Vagina (tissue), 2 donors: Measurements from ENCODE around the gene RIN3. TPM values are rescaled to one million over a fixed set of nuclear protein-coding genes. Genes with fewer than 3 reads are reported as not detected.

Source experiments
- DNase-seq, 2 donors: peaks; one replicate each; pipeline ENCODE4 v3.0.0-alpha.2; 2017; ENCODE audit errors: extremely low spot score in 2 of 2
- H3K27ac ChIP-seq: fragments of 200-600 bp; sonication (generic); one replicate; pipeline ENCODE4 v1.5.1; 2019
- H3K27me3 ChIP-seq: fragments of 200-600 bp; sonication (generic); one replicate; pipeline ENCODE4 v1.5.1; 2019
- H3K36me3 ChIP-seq, 2 donors: fragments of 200-600 bp; sonication (generic); one replicate each; pipeline ENCODE4 v1.5.1; 2017 to 2019
- H3K4me1 ChIP-seq: fragments of 200-600 bp; sonication (generic); one replicate; pipeline ENCODE4 v1.5.1; 2019
- H3K4me3 ChIP-seq, 2 donors: fragments of 200-600 bp; sonication (generic); 1 replicate in 1 of 2; 2 replicates in 1 of 2; pipeline ENCODE4 v1.5.1; 2016 to 2019
- H3K9me3 ChIP-seq: fragments of 200-600 bp; sonication (generic); one replicate; pipeline ENCODE4 v1.5.1; 2019
- POLR2A ChIP-seq, 2 donors: fragments of 450-650 bp; IDR thresholded peaks; one replicate each; pipeline ENCODE4 v1.6.1; 2017; ENCODE audit warnings: antibody characterized with exemption in 2 of 2, mild to moderate bottlenecking in 2 of 2, moderate library complexity in 2 of 2
- POLR2AphosphoS5 ChIP-seq, 2 donors: sonication (generic); formaldehyde crosslinking; IDR thresholded peaks; one replicate each; pipeline ENCODE4 v1.9.0; 2017; ENCODE audit warnings: antibody characterized with exemption in 2 of 2, mild to moderate bottlenecking in 2 of 2, low read depth in 1 of 2; ENCODE audit not compliant: insufficient read depth in 1 of 2
- intact Hi-C: fragments of 100-400 bp; cut with DNase I; formaldehyde crosslinking; loops from one replicate; pipeline ENCODE4 v1.15.1; 2023
- total RNA-seq: library from RNA; depleted of rRNA; stranded (reverse); fragments of >200 nt; gene quantifications from one replicate; pipeline ENCODE4 v1.2.3, GENCODE V29; 2016
- TF ChIP-seq, protein P1 (sequence below), 3 experiments: fragments of 450-650 bp in 2 of 3; fragments of 200-600 bp in 1 of 3; sonication (generic) in 1 of 3; IDR thresholded peaks; one replicate each; pipeline ENCODE4 v1.5.1; 2017 to 2019; ENCODE audit warnings: antibody characterized with exemption in 3 of 3, mild to moderate bottlenecking in 2 of 3, moderate library complexity in 2 of 3

Gene RIN3
- total RNA-seq, 1 donor from 2014 or later = 22.6 TPM

DNA sequence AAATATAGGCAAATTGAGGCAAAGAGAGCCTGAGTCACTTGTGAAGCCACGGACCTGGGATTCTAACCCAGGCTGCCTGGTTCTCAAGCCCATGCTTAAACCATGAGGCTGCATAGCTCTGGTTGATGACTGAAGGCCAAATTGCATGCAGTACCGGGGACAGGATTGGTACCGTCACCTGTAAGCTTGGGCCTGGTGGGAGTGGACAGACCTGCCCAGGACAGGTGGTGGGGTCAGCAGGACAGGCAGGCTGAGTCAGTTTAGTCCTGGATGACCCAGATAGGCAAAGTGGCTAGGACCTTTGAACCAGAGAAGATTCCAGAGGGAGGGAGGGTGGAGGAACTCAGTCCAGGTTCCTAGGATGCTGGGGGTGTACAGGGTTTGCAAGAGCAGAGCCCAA, 25.8 kb downstream of the RIN3 start:
- intact Hi-C loops = no loop called here
- peak overlapping the region; percentile 69 for H3K27ac ChIP-seq

GRCh38 chr14:92539875-92540274, 26.3 kb downstream of the RIN3 start:
- Histone ChIP-seq H3K27me3 (no peaks in the 10 kb centered on the region), H3K27ac (peak overlapping the region; percentile 69), H3K4me3 (no peak overlapping the region), H3K36me3 (no peaks in the 10 kb centered on the region), H3K4me1 (peaks cover 42% of the 10 kb centered on the region), H3K9me3 (no peaks in the 10 kb centered on the region)
- DNase-seq = no peak
- intact Hi-C loops = no loop called here
- TF ChIP-seq POLR2A (IDR thresholded peaks at IDR 0.05) (no peak), POLR2AphosphoS5 (IDR thresholded peaks at IDR 0.05; ENCODE audit: insufficient read depth in 1 of 2, low read depth in 1 of 2) (no peak)

More for the DNA sequence above, 25.8 kb downstream of the RIN3 start:
- no peaks in the 10 kb centered on the region for H3K9me3 ChIP-seq
- peaks cover 44% of the 10 kb centered on the region for H3K4me1 ChIP-seq
- no peaks in the 10 kb centered on the region for H3K27me3 ChIP-seq
- H3K4me3 ChIP-seq = no peak overlapping the region
- no peaks in the 10 kb centered on the region for H3K36me3 ChIP-seq
- DNase-seq = no peak
- TF ChIP-seq POLR2AphosphoS5 (IDR thresholded peaks at IDR 0.05; ENCODE audit: insufficient read depth in 1 of 2, low read depth in 1 of 2) = no peak
- TF ChIP-seq POLR2A (IDR thresholded peaks at IDR 0.05) = no peak
- TF ChIP-seq, protein P1, sequence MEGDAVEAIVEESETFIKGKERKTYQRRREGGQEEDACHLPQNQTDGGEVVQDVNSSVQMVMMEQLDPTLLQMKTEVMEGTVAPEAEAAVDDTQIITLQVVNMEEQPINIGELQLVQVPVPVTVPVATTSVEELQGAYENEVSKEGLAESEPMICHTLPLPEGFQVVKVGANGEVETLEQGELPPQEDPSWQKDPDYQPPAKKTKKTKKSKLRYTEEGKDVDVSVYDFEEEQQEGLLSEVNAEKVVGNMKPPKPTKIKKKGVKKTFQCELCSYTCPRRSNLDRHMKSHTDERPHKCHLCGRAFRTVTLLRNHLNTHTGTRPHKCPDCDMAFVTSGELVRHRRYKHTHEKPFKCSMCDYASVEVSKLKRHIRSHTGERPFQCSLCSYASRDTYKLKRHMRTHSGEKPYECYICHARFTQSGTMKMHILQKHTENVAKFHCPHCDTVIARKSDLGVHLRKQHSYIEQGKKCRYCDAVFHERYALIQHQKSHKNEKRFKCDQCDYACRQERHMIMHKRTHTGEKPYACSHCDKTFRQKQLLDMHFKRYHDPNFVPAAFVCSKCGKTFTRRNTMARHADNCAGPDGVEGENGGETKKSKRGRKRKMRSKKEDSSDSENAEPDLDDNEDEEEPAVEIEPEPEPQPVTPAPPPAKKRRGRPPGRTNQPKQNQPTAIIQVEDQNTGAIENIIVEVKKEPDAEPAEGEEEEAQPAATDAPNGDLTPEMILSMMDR (IDR thresholded peaks at IDR 0.05) = no peak

DNA sequence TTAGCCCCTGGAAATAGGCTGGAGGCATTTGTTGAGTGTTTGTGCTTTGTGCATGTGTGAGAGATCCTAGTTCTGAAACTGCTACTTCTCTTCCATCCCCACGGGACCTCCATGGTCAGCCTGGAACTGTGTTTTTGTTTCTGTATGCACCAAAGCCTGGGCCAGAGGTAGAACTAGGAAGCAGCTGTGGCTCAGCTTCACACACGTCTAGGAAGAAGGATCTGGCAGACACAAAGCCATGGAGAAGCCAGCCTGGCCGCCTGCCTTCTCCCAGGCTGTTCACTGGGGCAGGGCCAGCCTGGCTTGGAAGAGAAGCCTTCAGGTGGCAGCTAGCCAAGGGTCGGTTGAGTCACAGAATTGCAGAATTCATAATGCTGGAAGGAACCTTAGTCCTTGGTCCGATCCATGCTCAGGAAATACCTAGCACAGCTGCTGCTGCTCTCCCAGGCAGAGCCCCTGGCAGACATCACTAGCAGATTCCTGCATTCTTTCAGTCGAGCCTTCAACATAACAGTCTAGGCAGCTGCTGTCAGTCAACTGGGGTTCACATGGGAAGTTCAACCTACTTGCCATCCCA, 27.0 kb downstream of the RIN3 start:
- no peaks in the 10 kb centered on the region for H3K9me3 ChIP-seq
- H3K27ac ChIP-seq = peak overlapping the region; percentile 69
- H3K27me3 ChIP-seq = no peaks in the 10 kb centered on the region
- no peaks in the 10 kb centered on the region for H3K36me3 ChIP-seq
- intact Hi-C loops = no loop called here
- H3K4me1 ChIP-seq = peaks cover 41% of the 10 kb centered on the region
- no peak overlapping the region for H3K4me3 ChIP-seq
- peak in 1 of 2 donors; percentile 96 for DNase-seq
- TF ChIP-seq POLR2AphosphoS5 (IDR thresholded peaks at IDR 0.05; ENCODE audit: insufficient read depth in 1 of 2, low read depth in 1 of 2) = peak; percentile 84 to 86
- no peak for TF ChIP-seq POLR2A (IDR thresholded peaks at IDR 0.05)

GRCh38 chr14:92542766-92543554, 29.4 kb downstream of the RIN3 start:
- H3K4me1 ChIP-seq = peaks cover 35% of the 10 kb centered on the region
- DNase-seq = no peak
- no peak overlapping the region for H3K4me3 ChIP-seq
- TF ChIP-seq POLR2A (IDR thresholded peaks at IDR 0.05) = no peak
- no peak for TF ChIP-seq POLR2AphosphoS5 (IDR thresholded peaks at IDR 0.05; ENCODE audit: insufficient read depth in 1 of 2, low read depth in 1 of 2)
- TF ChIP-seq, protein P1 (IDR thresholded peaks at IDR 0.05) = no peak
- H3K36me3 ChIP-seq = no peaks in the 10 kb centered on the region
- intact Hi-C loops = no loop called here
- H3K9me3 ChIP-seq = no peaks in the 10 kb centered on the region
- no peaks in the 10 kb centered on the region for H3K27me3 ChIP-seq
- H3K27ac ChIP-seq = peak overlapping the region; percentile 59

GRCh38 chr14:92544051-92544720, 30.6 kb downstream of the RIN3 start:
- no peak for DNase-seq
- TF ChIP-seq POLR2A (IDR thresholded peaks at IDR 0.05) = no peak
- TF ChIP-seq, protein P1 (IDR thresholded peaks at IDR 0.05) = no peak
- no peak for TF ChIP-seq POLR2AphosphoS5 (IDR thresholded peaks at IDR 0.05; ENCODE audit: insufficient read depth in 1 of 2, low read depth in 1 of 2)
- Histone ChIP-seq H3K4me1 (peaks cover 36% of the 10 kb centered on the region), H3K9me3 (no peaks in the 10 kb centered on the region), H3K36me3 (no peaks in the 10 kb centered on the region), H3K4me3 (no peak overlapping the region), H3K27ac (peak overlapping the region; percentile 20), H3K27me3 (no peaks in the 10 kb centered on the region)
- intact Hi-C loops = no loop called here
